Smooth muscle cell (in vitro differentiated cells): Measurements from ENCODE around the gene CRYAB. TPM values are rescaled to one million over a fixed set of nuclear protein-coding genes. Genes with fewer than 3 reads are reported as not detected.

Experiments used
- DNase-seq: peaks from one replicate; lab custom pipeline; 2025; ENCODE audit not compliant: unreplicated experiment; lab: John Stamatoyannopoulos, UW
- H2AFZ ChIP-seq: fragments of 200-600 bp; sonication (generic); 2 replicates; pipeline ENCODE4 v1.6.0; 2016; ENCODE audit warnings: antibody characterized with exemption, low read depth, mild to moderate bottlenecking
- H3F3A ChIP-seq: fragments of 200-600 bp; sonication (generic); 2 replicates; pipeline ENCODE4 v1.6.0; 2017; ENCODE audit warnings: antibody characterized with exemption, low read depth
- H3K27ac ChIP-seq: fragments of 200-600 bp; sonication (generic); 2 replicates; pipeline ENCODE4 v1.5.1; 2016; ENCODE audit warnings: low read depth, mild to moderate bottlenecking
- H3K27me3 ChIP-seq: fragments of 200-600 bp; sonication (generic); 2 replicates; pipeline ENCODE4 v1.6.1; 2016; ENCODE audit warnings: low read depth, mild to moderate bottlenecking
- H3K36me3 ChIP-seq: fragments of 200-600 bp; sonication (generic); 2 replicates; pipeline ENCODE4 v1.5.1; 2016; ENCODE audit warnings: low read depth
- H3K4me1 ChIP-seq: fragments of 200-600 bp; sonication (generic); 2 replicates; pipeline ENCODE4 v1.5.1; 2016; ENCODE audit warnings: low read depth
- H3K4me2 ChIP-seq: fragments of 200-600 bp; sonication (generic); 2 replicates; pipeline ENCODE4 v1.6.0; 2016; ENCODE audit warnings: mild to moderate bottlenecking
- H3K4me3 ChIP-seq: fragments of 200-600 bp; sonication (generic); 2 replicates; pipeline ENCODE4 v1.5.1; 2016; ENCODE audit warnings: mild to moderate bottlenecking
- H3K79me2 ChIP-seq: fragments of 200-600 bp; sonication (generic); 2 replicates; pipeline ENCODE4 v1.6.0; 2016; ENCODE audit warnings: low read depth, mild to moderate bottlenecking
- H3K9ac ChIP-seq: fragments of 200-600 bp; sonication (generic); 2 replicates; pipeline ENCODE4 v1.6.0; 2016; ENCODE audit warnings: low read depth
- H3K9me3 ChIP-seq: fragments of 200-600 bp; sonication (generic); replicated peaks from 2 replicates; pipeline ENCODE4 v1.5.1; 2016; ENCODE audit warnings: low read depth
- H4K20me1 ChIP-seq: fragments of 200-600 bp; sonication (generic); 2 replicates; pipeline ENCODE4 v1.6.0; 2016; ENCODE audit warnings: low read depth
- WGBS: methylation state at CpG from one replicate; pipeline ENCODE4 v1.1.7; 2016; ENCODE audit warnings: low lambda C conversion rate; 5-methylcytosine and 5-hydroxymethylcytosine counted together
- polyA plus RNA-seq: library from polyadenylated mRNA; unstranded; fragments of >200 nt; fragmentation: Nextera tagmentation; extraction: Ambion mirVana; gene quantifications from 2 replicates; pipeline ENCODE4 v1.2.1, GENCODE V29; 2016
- total RNA-seq: library from RNA; depleted of rRNA; stranded (reverse); fragments of >200 nt; gene quantifications from 2 replicates; pipeline ENCODE4 v1.2.3, GENCODE V29; 2014
- TF ChIP-seq, protein P1 (sequence below): fragments of 200-600 bp; sonication (generic); IDR thresholded peaks from 2 replicates; pipeline ENCODE4 v1.5.1; 2017; ENCODE audit warnings: borderline replicate concordance, mild to moderate bottlenecking, antibody characterized with exemption; ENCODE audit not compliant: insufficient read depth, poor library complexity, severe bottlenecking

Gene CRYAB
- total and polyA plus RNA-seq, 2 experiments from 2014 or later, result 47.4 to 97.4 TPM

GRCh38 chr11:111954154-111954553 lies 42.6 kb upstream of the CRYAB start:
- no peaks in the 10 kb centered on the region for H3K36me3 ChIP-seq
- no peaks in the 10 kb centered on the region for H3K9me3 ChIP-seq
- no peak overlapping the region for H3K9ac ChIP-seq
- DNase-seq, result no peak
- no peak overlapping the region for H3K4me2 ChIP-seq
- H3K4me1 ChIP-seq, result no peaks in the 10 kb centered on the region
- H3K27me3 ChIP-seq, result no peaks in the 10 kb centered on the region
- TF ChIP-seq, protein P1, sequence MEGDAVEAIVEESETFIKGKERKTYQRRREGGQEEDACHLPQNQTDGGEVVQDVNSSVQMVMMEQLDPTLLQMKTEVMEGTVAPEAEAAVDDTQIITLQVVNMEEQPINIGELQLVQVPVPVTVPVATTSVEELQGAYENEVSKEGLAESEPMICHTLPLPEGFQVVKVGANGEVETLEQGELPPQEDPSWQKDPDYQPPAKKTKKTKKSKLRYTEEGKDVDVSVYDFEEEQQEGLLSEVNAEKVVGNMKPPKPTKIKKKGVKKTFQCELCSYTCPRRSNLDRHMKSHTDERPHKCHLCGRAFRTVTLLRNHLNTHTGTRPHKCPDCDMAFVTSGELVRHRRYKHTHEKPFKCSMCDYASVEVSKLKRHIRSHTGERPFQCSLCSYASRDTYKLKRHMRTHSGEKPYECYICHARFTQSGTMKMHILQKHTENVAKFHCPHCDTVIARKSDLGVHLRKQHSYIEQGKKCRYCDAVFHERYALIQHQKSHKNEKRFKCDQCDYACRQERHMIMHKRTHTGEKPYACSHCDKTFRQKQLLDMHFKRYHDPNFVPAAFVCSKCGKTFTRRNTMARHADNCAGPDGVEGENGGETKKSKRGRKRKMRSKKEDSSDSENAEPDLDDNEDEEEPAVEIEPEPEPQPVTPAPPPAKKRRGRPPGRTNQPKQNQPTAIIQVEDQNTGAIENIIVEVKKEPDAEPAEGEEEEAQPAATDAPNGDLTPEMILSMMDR, result no peak
- no peak overlapping the region for H3K27ac ChIP-seq
- no peak overlapping the region for H2AFZ ChIP-seq
- peaks cover 7% of the 10 kb centered on the region for H3K79me2 ChIP-seq
- no peak overlapping the region for H3K4me3 ChIP-seq
- peaks cover 12% of the 10 kb centered on the region for H4K20me1 ChIP-seq
- WGBS, result 95% methylated on average over 4 of the region's 4 CpGs
- H3F3A ChIP-seq, result no peaks in the 10 kb centered on the region

- no peaks in the 10 kb centered on the region for H3K27me3 ChIP-seq
- H3F3A ChIP-seq, result no peaks in the 10 kb centered on the region
- no peaks in the 10 kb centered on the region for H4K20me1 ChIP-seq
- no peaks in the 10 kb centered on the region for H3K4me1 ChIP-seq
- DNase-seq, result no peak
- no peak overlapping the region for H3K27ac ChIP-seq
- no peak overlapping the region for H2AFZ ChIP-seq
- WGBS, result 93% methylated on average over 3 of the region's 3 CpGs
- H3K9me3 ChIP-seq, result no peaks in the 10 kb centered on the region
- H3K79me2 ChIP-seq, result peaks cover 16% of the 10 kb centered on the region
- H3K4me3 ChIP-seq, result no peak overlapping the region
- H3K4me2 ChIP-seq, result no peak overlapping the region
- H3K36me3 ChIP-seq, result no peaks in the 10 kb centered on the region
- TF ChIP-seq, protein P1, result no peak
- H3K9ac ChIP-seq, result no peak overlapping the region
These were observed 40.0 kb upstream of the CRYAB start for GRCh38 chr11:111951565-111951964.

- Histone ChIP-seq H3K27me3 (no peaks in the 10 kb centered on the region), H3K9ac (no peak overlapping the region), H3F3A (no peaks in the 10 kb centered on the region), H3K79me2 (peaks cover 20% of the 10 kb centered on the region), H3K36me3 (no peaks in the 10 kb centered on the region), H3K4me2 (no peak overlapping the region), H3K27ac (no peak overlapping the region), H3K9me3 (no peaks in the 10 kb centered on the region), H3K4me3 (no peak overlapping the region), H3K4me1 (no peaks in the 10 kb centered on the region), H2AFZ (no peak overlapping the region), H4K20me1 (no peaks in the 10 kb centered on the region)
- 77% methylated on average over 7 of the region's 7 CpGs for WGBS
- TF ChIP-seq, protein P1, result no peak
- DNase-seq, result no peak
These were observed 38.2 kb upstream of the CRYAB start for GRCh38 chr11:111949519-111950426.

GRCh38 chr11:111947143-111947542 lies 35.6 kb upstream of the CRYAB start:
- Histone ChIP-seq H3K27me3 (no peaks in the 10 kb centered on the region), H2AFZ (no peak overlapping the region), H3K4me1 (peaks cover 11% of the 10 kb centered on the region), H4K20me1 (no peaks in the 10 kb centered on the region), H3K9ac (no peak overlapping the region), H3K4me2 (no peak overlapping the region), H3K4me3 (no peak overlapping the region), H3K36me3 (no peaks in the 10 kb centered on the region), H3K9me3 (no peaks in the 10 kb centered on the region), H3K27ac (no peak overlapping the region), H3K79me2 (peaks cover 20% of the 10 kb centered on the region), H3F3A (peaks cover 9% of the 10 kb centered on the region)
- DNase-seq, result no peak
- TF ChIP-seq, protein P1, result no peak
